H54 (cell line): ENCODE results near the gene PSMG3.

ENCODE experiments used
- DNase-seq: peaks from one replicate; pipeline ENCODE4 v3.0.0; 2011; ENCODE audit warnings: low spot score, mixed read lengths; ENCODE audit not compliant: insufficient read length
- FAIRE-seq: peaks from 3 replicates; lab custom pipeline; 2011; peaks lifted over from hg19 to GRCh38; lab: Jason Lieb, UNC
- POLR2A ChIP-seq: IDR thresholded peaks from 2 replicates; pipeline ENCODE4 v1.6.1; 2011; ENCODE audit warnings: low read depth, mild to moderate bottlenecking, low read length

The PSMG3 gene

DNA sequence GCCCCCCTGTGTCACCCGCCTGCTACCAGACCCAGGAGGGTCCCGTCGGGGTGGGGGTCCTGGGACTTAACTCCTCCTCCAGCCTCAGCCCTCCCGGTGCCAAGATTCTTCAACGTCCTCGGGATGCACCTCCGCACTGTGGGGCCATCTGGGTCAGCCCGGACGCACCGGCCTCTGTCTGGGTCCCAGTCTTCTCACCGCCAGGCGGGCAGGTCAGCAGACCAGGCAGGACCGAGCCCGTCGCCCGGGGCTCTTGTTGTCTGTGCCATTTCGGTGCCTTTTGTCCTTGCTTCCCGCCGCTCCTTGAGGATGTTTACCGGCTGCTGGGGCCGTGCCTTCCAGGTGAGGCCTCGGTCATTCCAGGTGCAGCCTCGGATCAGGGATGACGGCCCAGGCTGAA is 32.1 kb upstream of the PSMG3 start:
- TF ChIP-seq POLR2A: no peak
- no peak for FAIRE-seq

GRCh38 chr7:1599640-1600395 is 30.0 kb upstream of the PSMG3 start:
- TF ChIP-seq POLR2A: no peak
- FAIRE-seq (no peak), DNase-seq (no peak)

More for the DNA sequence above, 32.1 kb upstream of the PSMG3 start:
- no peak for DNase-seq

DNA sequence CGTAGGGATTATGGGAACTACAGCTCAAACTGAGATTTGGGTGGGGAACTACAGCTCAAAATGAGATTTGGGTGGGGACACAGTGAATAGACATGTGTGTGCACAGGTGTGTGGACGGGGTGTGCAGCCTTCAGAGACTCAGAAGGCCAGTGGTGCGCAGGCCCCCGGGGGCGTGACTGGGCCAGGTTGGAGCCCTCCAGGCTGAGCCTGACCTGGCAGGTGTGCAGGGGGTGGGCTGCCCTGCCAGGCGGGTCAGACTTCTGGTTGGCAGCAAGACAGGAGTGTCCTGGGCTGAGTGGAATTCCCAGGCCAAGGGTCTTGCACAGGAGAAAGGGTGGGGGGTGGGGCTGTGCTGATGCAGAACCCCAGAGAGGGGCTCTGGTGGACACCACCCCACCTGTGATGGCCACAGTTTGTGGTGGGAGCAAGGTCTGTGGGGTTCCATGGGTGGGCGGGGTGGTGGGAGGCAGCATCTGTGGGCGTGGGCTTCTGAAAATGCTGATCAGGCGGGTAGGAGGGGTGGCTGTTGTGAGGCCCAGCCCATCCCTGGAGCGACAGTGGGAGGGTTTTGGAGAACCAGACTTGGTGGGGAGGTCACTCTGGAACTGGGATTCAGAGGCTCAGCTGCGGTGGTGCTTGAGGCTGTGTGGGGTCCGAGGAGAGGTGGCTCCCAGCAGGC is 29.3 kb upstream of the PSMG3 start:
- TF ChIP-seq POLR2A: no peak
- DNase-seq (no peak), FAIRE-seq (no peak)

DNA sequence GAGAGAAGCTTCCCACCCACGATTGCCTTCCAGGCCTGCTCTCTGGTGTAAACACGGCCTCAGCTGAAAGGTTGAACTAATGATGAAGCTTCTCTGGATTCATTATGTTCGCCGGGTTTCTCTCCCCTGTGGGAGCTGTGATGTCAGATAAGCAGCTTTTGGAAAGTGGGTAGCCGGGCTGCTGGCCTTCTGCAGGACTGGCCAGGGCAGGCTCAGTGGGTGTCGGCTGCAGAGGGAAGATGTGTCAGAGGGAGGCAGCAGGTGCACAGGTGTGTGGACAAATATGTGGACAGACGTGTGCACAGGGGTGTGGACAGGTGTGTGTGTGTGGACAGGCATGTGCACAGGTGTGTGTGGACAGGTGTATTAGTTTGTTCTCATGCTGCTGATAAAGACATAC is 28.5 kb upstream of the PSMG3 start:
- DNase-seq: no peak
- TF ChIP-seq POLR2A: no peak
- no peak for FAIRE-seq

GRCh38 chr7:1597791-1598190 is 28.0 kb upstream of the PSMG3 start:
- FAIRE-seq (no peak), DNase-seq (no peak)

GRCh38 chr7:1597066-1597760 is 27.4 kb upstream of the PSMG3 start:
- TF ChIP-seq POLR2A: no peak
- DNase-seq (no peak), FAIRE-seq (no peak)

More at GRCh38 chr7:1597791-1598190, 28.0 kb upstream of the PSMG3 start:
- no peak for TF ChIP-seq POLR2A

- DNase-seq (no peak), FAIRE-seq (no peak)
- TF ChIP-seq POLR2A: no peak
Observed at GRCh38 chr7:1596181-1597043, 26.6 kb upstream of the PSMG3 start.

GRCh38 chr7:1595636-1596035 is 25.8 kb upstream of the PSMG3 start:
- FAIRE-seq: no peak
- no peak for TF ChIP-seq POLR2A
- no peak for DNase-seq

- FAIRE-seq (no peak), DNase-seq (no peak)
- TF ChIP-seq POLR2A: no peak
Observed at GRCh38 chr7:1595027-1595426, 25.2 kb upstream of the PSMG3 start.

DNA sequence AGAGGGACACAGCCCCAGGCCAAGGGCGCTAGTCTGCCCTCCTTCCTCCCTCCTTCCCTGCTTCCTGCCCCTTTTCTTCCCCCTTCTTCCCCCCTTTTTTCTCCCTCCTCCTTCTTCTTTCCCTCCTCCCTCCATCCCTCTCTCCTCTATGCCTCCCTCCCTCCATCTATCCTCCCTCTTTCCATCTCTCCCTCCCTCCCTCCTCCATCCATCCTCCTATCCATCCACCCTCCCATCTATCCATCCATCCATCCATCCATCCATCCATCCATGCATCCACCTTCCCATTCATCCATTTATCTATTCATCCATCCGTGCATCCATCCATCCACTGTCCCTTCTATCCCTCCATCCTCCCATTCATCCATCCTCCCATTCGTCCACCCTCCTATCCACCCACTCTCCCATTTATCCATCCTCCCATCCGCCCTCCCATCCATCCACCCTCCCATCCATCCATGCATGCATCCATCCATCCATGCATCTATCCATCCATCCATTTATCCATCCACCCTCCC is 24.1 kb upstream of the PSMG3 start:
- no peak for TF ChIP-seq POLR2A
- DNase-seq (no peak), FAIRE-seq (no peak)

DNA sequence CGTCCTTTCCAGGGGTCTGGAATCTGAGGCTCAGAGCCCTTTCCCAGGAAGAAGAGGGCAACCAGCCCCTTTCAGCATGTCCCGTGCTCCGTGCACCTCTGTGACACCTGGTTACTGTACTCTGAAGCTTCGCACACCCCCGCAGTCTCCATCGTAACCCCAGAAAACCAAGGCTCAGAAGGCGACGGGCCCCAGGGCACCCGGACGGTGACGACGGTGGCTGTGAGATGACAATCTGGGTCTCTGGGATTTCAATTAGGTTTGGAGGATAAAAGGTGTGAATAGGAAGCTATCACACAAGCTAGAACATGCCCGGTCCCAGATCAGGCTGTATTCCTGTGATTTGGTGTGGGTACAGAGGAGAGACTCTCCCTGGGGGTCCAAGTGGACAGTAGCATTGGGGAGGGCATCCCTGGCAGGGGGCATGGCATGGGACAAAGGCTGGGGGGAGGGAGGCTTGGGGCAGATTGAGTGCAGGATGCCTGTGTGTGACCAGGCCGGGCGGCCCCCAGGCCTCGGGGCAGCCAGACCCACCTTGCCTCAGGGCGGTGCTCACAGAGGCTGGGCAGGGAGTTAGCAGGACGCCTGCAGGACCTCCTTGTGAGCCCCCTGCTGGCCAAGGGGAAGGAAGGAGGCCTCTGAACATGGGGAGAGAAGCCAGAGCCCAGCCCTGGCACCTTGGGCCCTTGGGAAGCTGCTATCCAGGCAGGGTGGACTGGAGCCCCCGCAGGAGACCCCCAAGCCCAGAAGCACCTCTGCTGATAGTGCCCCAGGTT is 23.4 kb upstream of the PSMG3 start:
- TF ChIP-seq POLR2A: no peak
- no peak for DNase-seq

DNA sequence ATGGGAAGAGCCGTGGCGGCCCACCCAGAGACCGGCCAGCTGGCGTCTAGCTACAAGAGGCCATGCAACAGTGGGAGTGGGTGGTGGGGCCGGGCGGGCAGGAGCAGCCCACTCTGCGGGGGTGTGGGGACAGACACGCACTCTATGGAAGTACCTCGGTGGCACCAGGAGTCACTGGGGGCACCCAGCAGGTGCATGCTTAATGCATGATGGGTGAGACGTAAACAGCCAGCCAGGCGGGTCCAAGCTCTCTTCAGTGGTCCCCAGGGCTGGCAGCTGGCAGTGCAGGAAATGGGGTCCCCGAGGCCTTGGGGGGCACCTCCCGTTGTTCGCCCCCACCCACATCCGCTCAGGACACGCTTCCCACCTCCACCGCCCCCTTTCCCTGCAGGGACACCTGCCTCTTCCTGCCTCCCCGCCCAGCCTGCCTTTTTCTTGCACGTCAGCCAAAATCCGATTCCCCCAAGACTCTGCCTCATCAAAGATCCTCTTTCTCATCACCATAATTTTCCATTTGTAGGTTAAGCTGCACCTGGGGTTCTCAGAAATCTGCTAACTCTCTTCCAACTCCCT is 22.6 kb upstream of the PSMG3 start:
- DNase-seq: no peak
- TF ChIP-seq POLR2A: no peak
- no peak for FAIRE-seq

More for the DNA sequence above, 23.4 kb upstream of the PSMG3 start:
- no peak for FAIRE-seq
